WTC11 (cell line): ENCODE results near the gene PLBD2. TPM values are rescaled to one million over a fixed set of nuclear protein-coding genes. Genes with fewer than 3 reads are reported as not detected.
A peak's percentile ranks its signal among the peaks of the same experiment; 100 is the strongest.

Source experiments
- ATAC-seq: fragments of 200-7000 bp; cut with Tn5 transposase; 2 replicates; pipeline ENCODE4 v1.10.0; 2021; ENCODE audit warnings: mild to moderate bottlenecking, moderate library complexity
- Bru-seq: library from RNA; stranded (reverse); fragments of 400-500 nt; gene quantifications from one replicate; lab custom pipeline; 2021; lab: Mats Ljungman, UMichigan
- CTCF ChIA-PET: fragments of 300-600 bp; sonication (Branson Sonifier 250); formaldehyde crosslinking; loops from one replicate; lab custom pipeline; 2021; ENCODE audit warnings: antibody characterized with exemption; lab: Charles Lee
- POLR2A ChIA-PET: fragments of 350-600 bp; sonication (Branson Sonifier 250); formaldehyde crosslinking; loops from one replicate; lab custom pipeline; 2021; ENCODE audit warnings: antibody characterized with exemption; lab: Charles Lee
- DNase-seq: peaks from one replicate; pipeline ENCODE4 v3.0.0; 2021; ENCODE audit warnings: low spot score
- H3K27ac Mint-ChIP-seq: 2 replicates; pipeline ENCODE4 v1.8.0; 2021; ENCODE audit warnings: mixed read lengths
- H3K27me3 Mint-ChIP-seq: 2 replicates; pipeline ENCODE4 v1.8.0; 2021; ENCODE audit warnings: low read depth, mild to moderate bottlenecking, moderate library complexity, mixed read lengths
- H3K36me3 Mint-ChIP-seq: 2 replicates; pipeline ENCODE4 v1.8.0; 2021; ENCODE audit warnings: mixed read lengths
- H3K4me1 Mint-ChIP-seq: 2 replicates; pipeline ENCODE4 v1.8.0; 2022; ENCODE audit warnings: mixed read lengths
- H3K4me3 Mint-ChIP-seq: 2 replicates; pipeline ENCODE4 v1.8.0; 2021; ENCODE audit warnings: mild to moderate bottlenecking, moderate library complexity, mixed read lengths
- H3K9me3 Mint-ChIP-seq: 2 replicates; pipeline ENCODE4 v1.8.0; 2021; ENCODE audit warnings: mixed read lengths
- ARID4B ChIP-seq: sonication (generic); formaldehyde crosslinking; IDR thresholded peaks from 2 replicates; pipeline ENCODE4 v1.8.0; 2023; ENCODE audit warnings: missing genetic modification reagents, mild to moderate bottlenecking, borderline replicate concordance
- ATF1 ChIP-seq: sonication (generic); formaldehyde crosslinking; IDR thresholded peaks from 2 replicates; pipeline ENCODE4 v1.8.1; 2023; ENCODE audit warnings: mild to moderate bottlenecking, moderate library complexity, missing genetic modification reagents
- ATF6 ChIP-seq: sonication (generic); formaldehyde crosslinking; IDR thresholded peaks from 2 replicates; pipeline ENCODE4 v1.8.1; 2023; ENCODE audit warnings: mild to moderate bottlenecking, missing genetic modification reagents
- E2F4 ChIP-seq: sonication (generic); formaldehyde crosslinking; IDR thresholded peaks from 2 replicates; pipeline ENCODE4 v1.8.1; 2022; ENCODE audit warnings: low read depth, mild to moderate bottlenecking, moderate library complexity, missing genetic modification reagents, borderline replicate concordance
- FOXJ3 ChIP-seq: sonication (generic); formaldehyde crosslinking; IDR thresholded peaks from 2 replicates; pipeline ENCODE4 v1.9.0; 2021; ENCODE audit warnings: missing genetic modification reagents, mild to moderate bottlenecking, borderline replicate concordance
- NFE2L1 ChIP-seq: sonication (generic); formaldehyde crosslinking; IDR thresholded peaks from 2 replicates; pipeline ENCODE4 v1.8.1; 2023; ENCODE audit warnings: missing genetic modification reagents
- TEAD4 ChIP-seq: sonication (generic); formaldehyde crosslinking; IDR thresholded peaks from 2 replicates; pipeline ENCODE4 v1.8.0; 2022; ENCODE audit warnings: mild to moderate bottlenecking, missing genetic modification reagents
- USF2 ChIP-seq: sonication (generic); formaldehyde crosslinking; IDR thresholded peaks from 2 replicates; pipeline ENCODE4 v1.8.1; 2023; ENCODE audit warnings: mild to moderate bottlenecking, missing genetic modification reagents, moderate library complexity
- ZNF423 ChIP-seq: fragments of 250-450 bp; sonication (Bioruptor Pico); IDR thresholded peaks from 2 replicates; pipeline ENCODE4 v2.1.2; 2022; ENCODE audit warnings: mild to moderate bottlenecking, moderate library complexity
- long read RNA-seq, 3 experiments: library from RNA in 1 of 3; library from capped mRNA in 1 of 3; library from polyadenylated mRNA in 1 of 3; unstranded in 2 of 3; stranded (forward) in 1 of 3; transcript quantifications; one replicate each; pipeline ENCODE4 v2.0.0, GENCODE V29; 2021
- total RNA-seq: library from RNA; stranded (reverse); gene quantifications from 3 replicates; pipeline ENCODE4 v1.2.3, GENCODE V29; 2021
- TF ChIP-seq, protein P1 (sequence below): sonication (generic); formaldehyde crosslinking; IDR thresholded peaks from 2 replicates; pipeline ENCODE4 v1.8.1; 2023; ENCODE audit warnings: mild to moderate bottlenecking, moderate library complexity, missing genetic modification reagents
- TF ChIP-seq, protein P2 (sequence below): sonication (generic); formaldehyde crosslinking; conservative IDR thresholded peaks from 2 replicates; pipeline ENCODE4 v1.8.1; 2023; ENCODE audit warnings: mild to moderate bottlenecking, low read depth, missing genetic modification reagents, moderate library complexity
- TF ChIP-seq, protein P3 (sequence below): sonication (generic); formaldehyde crosslinking; IDR thresholded peaks from 2 replicates; pipeline ENCODE4 v1.8.0; 2022; ENCODE audit warnings: mild to moderate bottlenecking, missing genetic modification reagents
- TF ChIP-seq, protein P4 (sequence below): fragments of 250-450 bp; sonication (Bioruptor Pico); IDR thresholded peaks from 2 replicates; pipeline ENCODE4 v1.9.0; 2021; ENCODE audit warnings: mild to moderate bottlenecking
- TF ChIP-seq, protein P5 (sequence below): sonication (generic); formaldehyde crosslinking; conservative IDR thresholded peaks from 2 replicates; pipeline ENCODE4 v1.8.1; 2022; ENCODE audit warnings: mild to moderate bottlenecking, missing genetic modification reagents

Gene PLBD2
- 34.8 to 39.4 TPM (median 35.6 TPM) in 3 replicates for total RNA-seq
- percentile 77 among the genes with signal in this experiment for Bru-seq, nascent RNA
- long read RNA-seq, experiment 1, full-length matches to known transcripts, result 138 of 178 reads
- long read RNA-seq, experiment 1, partial matches to known transcripts, result 19 of 178 reads
- long read RNA-seq, experiment 1, other reads (novel, unspliced or antisense), result 21 of 178 reads
- long read RNA-seq, experiment 2, full-length matches to known transcripts, result 8 of 35 reads
- long read RNA-seq, experiment 2, partial matches to known transcripts, result 4 of 35 reads
- long read RNA-seq, experiment 2, other reads (novel, unspliced or antisense), result 23 of 35 reads
- long read RNA-seq, experiment 3, result 0 reads

- Mint-ChIP-seq H3K27ac (peak within 1 kb of the TSS; percentile 78), H3K4me1 (peaks cover 18% of the 10 kb centered on the region), H3K9me3 (no peaks in the 10 kb centered on the region), H3K27me3 (no peaks in the 10 kb centered on the region), H3K36me3 (no peaks in the 10 kb centered on the region), H3K4me3 (peak within 1 kb of the TSS; percentile 88)
- ChIA-PET POLR2A (interaction anchor here (0.6 to 1.2 kb wide), 4 partner anchors 9 to 67 kb away, joined by 3 to 4 read pairs (median 4); no protein-coding TSS in a partner anchor), CTCF (interaction anchor here (0.6 to 4.4 kb wide), 7 partner anchors 10 to 98 kb away, joined by 3 to 26 read pairs (median 4); no protein-coding TSS in a partner anchor)
- DNase-seq (peak; percentile 95), ATAC-seq (peak; percentile 95)
- TF ChIP-seq ATF1 (CRISPR knock-in tag) (no peak), ARID4B (CRISPR knock-in tag) (peak; percentile 73), ATF6 (no peak), TEAD4 (0 out of 2 replicates have a peak, but pooled peaks have one; percentile 35), FOXJ3 (CRISPR knock-in tag) (no peak), E2F4 (CRISPR knock-in tag) (no peak), USF2 (CRISPR knock-in tag) (peak; percentile 98), ZNF423 (CRISPR knock-in tag) (no peak), NFE2L1 (no peak)
- TF ChIP-seq, protein P1, sequence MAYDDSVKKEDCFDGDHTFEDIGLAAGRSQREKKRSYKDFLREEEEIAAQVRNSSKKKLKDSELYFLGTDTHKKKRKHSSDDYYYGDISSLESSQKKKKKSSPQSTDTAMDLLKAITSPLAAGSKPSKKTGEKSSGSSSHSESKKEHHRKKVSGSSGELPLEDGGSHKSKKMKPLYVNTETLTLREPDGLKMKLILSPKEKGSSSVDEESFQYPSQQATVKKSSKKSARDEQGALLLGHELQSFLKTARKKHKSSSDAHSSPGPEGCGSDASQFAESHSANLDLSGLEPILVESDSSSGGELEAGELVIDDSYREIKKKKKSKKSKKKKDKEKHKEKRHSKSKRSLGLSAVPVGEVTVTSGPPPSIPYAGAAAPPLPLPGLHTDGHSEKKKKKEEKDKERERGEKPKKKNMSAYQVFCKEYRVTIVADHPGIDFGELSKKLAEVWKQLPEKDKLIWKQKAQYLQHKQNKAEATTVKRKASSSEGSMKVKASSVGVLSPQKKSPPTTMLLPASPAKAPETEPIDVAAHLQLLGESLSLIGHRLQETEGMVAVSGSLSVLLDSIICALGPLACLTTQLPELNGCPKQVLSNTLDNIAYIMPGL, result peak; percentile 78
- TF ChIP-seq, protein P2, sequence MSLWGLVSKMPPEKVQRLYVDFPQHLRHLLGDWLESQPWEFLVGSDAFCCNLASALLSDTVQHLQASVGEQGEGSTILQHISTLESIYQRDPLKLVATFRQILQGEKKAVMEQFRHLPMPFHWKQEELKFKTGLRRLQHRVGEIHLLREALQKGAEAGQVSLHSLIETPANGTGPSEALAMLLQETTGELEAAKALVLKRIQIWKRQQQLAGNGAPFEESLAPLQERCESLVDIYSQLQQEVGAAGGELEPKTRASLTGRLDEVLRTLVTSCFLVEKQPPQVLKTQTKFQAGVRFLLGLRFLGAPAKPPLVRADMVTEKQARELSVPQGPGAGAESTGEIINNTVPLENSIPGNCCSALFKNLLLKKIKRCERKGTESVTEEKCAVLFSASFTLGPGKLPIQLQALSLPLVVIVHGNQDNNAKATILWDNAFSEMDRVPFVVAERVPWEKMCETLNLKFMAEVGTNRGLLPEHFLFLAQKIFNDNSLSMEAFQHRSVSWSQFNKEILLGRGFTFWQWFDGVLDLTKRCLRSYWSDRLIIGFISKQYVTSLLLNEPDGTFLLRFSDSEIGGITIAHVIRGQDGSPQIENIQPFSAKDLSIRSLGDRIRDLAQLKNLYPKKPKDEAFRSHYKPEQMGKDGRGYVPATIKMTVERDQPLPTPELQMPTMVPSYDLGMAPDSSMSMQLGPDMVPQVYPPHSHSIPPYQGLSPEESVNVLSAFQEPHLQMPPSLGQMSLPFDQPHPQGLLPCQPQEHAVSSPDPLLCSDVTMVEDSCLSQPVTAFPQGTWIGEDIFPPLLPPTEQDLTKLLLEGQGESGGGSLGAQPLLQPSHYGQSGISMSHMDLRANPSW (CRISPR knock-in tag), result no peak
- TF ChIP-seq, protein P3, sequence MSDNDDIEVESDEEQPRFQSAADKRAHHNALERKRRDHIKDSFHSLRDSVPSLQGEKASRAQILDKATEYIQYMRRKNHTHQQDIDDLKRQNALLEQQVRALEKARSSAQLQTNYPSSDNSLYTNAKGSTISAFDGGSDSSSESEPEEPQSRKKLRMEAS (CRISPR knock-in tag), result peak; percentile 59; the same call in 1 of the 2 replicates
- TF ChIP-seq, protein P4, sequence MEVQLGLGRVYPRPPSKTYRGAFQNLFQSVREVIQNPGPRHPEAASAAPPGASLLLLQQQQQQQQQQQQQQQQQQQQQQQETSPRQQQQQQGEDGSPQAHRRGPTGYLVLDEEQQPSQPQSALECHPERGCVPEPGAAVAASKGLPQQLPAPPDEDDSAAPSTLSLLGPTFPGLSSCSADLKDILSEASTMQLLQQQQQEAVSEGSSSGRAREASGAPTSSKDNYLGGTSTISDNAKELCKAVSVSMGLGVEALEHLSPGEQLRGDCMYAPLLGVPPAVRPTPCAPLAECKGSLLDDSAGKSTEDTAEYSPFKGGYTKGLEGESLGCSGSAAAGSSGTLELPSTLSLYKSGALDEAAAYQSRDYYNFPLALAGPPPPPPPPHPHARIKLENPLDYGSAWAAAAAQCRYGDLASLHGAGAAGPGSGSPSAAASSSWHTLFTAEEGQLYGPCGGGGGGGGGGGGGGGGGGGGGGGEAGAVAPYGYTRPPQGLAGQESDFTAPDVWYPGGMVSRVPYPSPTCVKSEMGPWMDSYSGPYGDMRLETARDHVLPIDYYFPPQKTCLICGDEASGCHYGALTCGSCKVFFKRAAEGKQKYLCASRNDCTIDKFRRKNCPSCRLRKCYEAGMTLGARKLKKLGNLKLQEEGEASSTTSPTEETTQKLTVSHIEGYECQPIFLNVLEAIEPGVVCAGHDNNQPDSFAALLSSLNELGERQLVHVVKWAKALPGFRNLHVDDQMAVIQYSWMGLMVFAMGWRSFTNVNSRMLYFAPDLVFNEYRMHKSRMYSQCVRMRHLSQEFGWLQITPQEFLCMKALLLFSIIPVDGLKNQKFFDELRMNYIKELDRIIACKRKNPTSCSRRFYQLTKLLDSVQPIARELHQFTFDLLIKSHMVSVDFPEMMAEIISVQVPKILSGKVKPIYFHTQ (CRISPR knock-in tag), result no peak
- TF ChIP-seq, protein P5, sequence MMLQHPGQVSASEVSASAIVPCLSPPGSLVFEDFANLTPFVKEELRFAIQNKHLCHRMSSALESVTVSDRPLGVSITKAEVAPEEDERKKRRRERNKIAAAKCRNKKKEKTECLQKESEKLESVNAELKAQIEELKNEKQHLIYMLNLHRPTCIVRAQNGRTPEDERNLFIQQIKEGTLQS (CRISPR knock-in tag), result no peak
Observed at GRCh38 chr12:113358381-113359132, at the start of gene PLBD2. Gene PLBD2 (plus strand): TSS chr12:113358587. CDS start chr12:113358601, 14 bp downstream.
